SK-N-SH treated with all-trans-retinoic acid at 6 μM for 48 hours (cell line): ENCODE results near the gene TNFSF4.

ENCODE experiments used
- SNAI2 ChIP-seq: fragments of 250-450 bp; sonication (Bioruptor Pico); IDR thresholded peaks from 2 replicates; pipeline ENCODE4 v1.5.0; 2020; ENCODE audit warnings: mild to moderate bottlenecking, moderate library complexity
- TSHZ2 ChIP-seq: fragments of 250-450 bp; sonication (Bioruptor Pico); IDR thresholded peaks from 2 replicates; pipeline ENCODE4 v1.5.0; 2020; ENCODE audit warnings: mild to moderate bottlenecking, moderate library complexity
- ZC3H10 ChIP-seq: fragments of 250-450 bp; sonication (Bioruptor Pico); IDR thresholded peaks from 2 replicates; pipeline ENCODE4 v1.5.1; 2021; ENCODE audit warnings: mild to moderate bottlenecking, moderate library complexity
- ZFP30 ChIP-seq: fragments of 450-650 bp; formaldehyde crosslinking; IDR thresholded peaks from 2 replicates; pipeline ENCODE4 v1.5.0; 2022; ENCODE audit warnings: mild to moderate bottlenecking, moderate library complexity

GRCh38 chr1:173168941-173169340 is 38.2 kb downstream of the TNFSF4 start:
- TF ChIP-seq TSHZ2 (no peak), SNAI2 (CRISPR knock-in tag) (no peak), ZFP30 (CRISPR knock-in tag) (no peak), ZC3H10 (no peak)
